IPS-11a (cell line): Measurements from ENCODE around the gene RHEX.
"Not testable (repeated sequence)": the region's sequence is repeated elsewhere in the genome, so short reads cannot be mapped to it uniquely, and the experiment has no call there.

Source experiments
- H3K4me3 ChIP-seq: one replicate; pipeline ENCODE4 v1.5.1; 2013; ENCODE audit warnings: low read depth, low read length, control low read depth

The RHEX gene

GRCh38 chr1:206029484-206029883, 23.5 kb upstream of the RHEX start:
- no peak overlapping the region for H3K4me3 ChIP-seq

- H3K4me3 ChIP-seq: no peak overlapping the region
Observed at GRCh38 chr1:206030191-206030590, 22.8 kb upstream of the RHEX start.

GRCh38 chr1:206030714-206031113, 22.3 kb upstream of the RHEX start:
- no peak overlapping the region for H3K4me3 ChIP-seq

- H3K4me3 ChIP-seq: no peak overlapping the region
Observed at GRCh38 chr1:206032380-206033140, 20.4 kb upstream of the RHEX start.

- H3K4me3 ChIP-seq: no peak overlapping the region
Observed at GRCh38 chr1:206035027-206035426, 17.9 kb upstream of the RHEX start.

- no peak overlapping the region for H3K4me3 ChIP-seq
Observed at GRCh38 chr1:206036663-206037455, 16.1 kb upstream of the RHEX start.

- no peak overlapping the region for H3K4me3 ChIP-seq
Observed at GRCh38 chr1:206037581-206037980, 15.4 kb upstream of the RHEX start.

GRCh38 chr1:206039046-206039973, 13.7 kb upstream of the RHEX start:
- no peak overlapping the region for H3K4me3 ChIP-seq

- no peak overlapping the region for H3K4me3 ChIP-seq
Observed at GRCh38 chr1:206040328-206040727, 12.6 kb upstream of the RHEX start.

GRCh38 chr1:206041640-206042039, 11.3 kb upstream of the RHEX start:
- H3K4me3 ChIP-seq: no peak overlapping the region

- no peak overlapping the region for H3K4me3 ChIP-seq
Observed at GRCh38 chr1:206047271-206047670, 5.7 kb upstream of the RHEX start.

GRCh38 chr1:206048582-206048981, 4.4 kb upstream of the RHEX start:
- H3K4me3 ChIP-seq: no peak overlapping the region

GRCh38 chr1:206049293-206049692, 3.7 kb upstream of the RHEX start:
- H3K4me3 ChIP-seq: no peak overlapping the region

- no peak overlapping the region for H3K4me3 ChIP-seq
Observed at GRCh38 chr1:206049919-206050600, 2.9 kb upstream of the RHEX start.

- H3K4me3 ChIP-seq: no peak overlapping the region
Observed at GRCh38 chr1:206050655-206051235, 2.2 kb upstream of the RHEX start.

- H3K4me3 ChIP-seq: not testable (repeated sequence)
Observed at GRCh38 chr1:206052231-206052865, 625 bp upstream of the RHEX start.

- H3K4me3 ChIP-seq: not testable (repeated sequence)
Observed at GRCh38 chr1:206053616-206054015, 643 bp downstream of the RHEX start.

- H3K4me3 ChIP-seq: not testable (repeated sequence)
Observed at GRCh38 chr1:206055069-206055625, 2.2 kb downstream of the RHEX start.

GRCh38 chr1:206055639-206056323, 2.8 kb downstream of the RHEX start:
- H3K4me3 ChIP-seq: not testable (repeated sequence)
